ENCODE measurements around the gene OR1A2.

- TF ChIP-seq, protein P1, sequence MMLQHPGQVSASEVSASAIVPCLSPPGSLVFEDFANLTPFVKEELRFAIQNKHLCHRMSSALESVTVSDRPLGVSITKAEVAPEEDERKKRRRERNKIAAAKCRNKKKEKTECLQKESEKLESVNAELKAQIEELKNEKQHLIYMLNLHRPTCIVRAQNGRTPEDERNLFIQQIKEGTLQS (IDR thresholded peaks at IDR 0.05; ENCODE audit: borderline replicate concordance, extremely low read depth, low read depth, low read length), result no peak
- TF ChIP-seq, protein P2, sequence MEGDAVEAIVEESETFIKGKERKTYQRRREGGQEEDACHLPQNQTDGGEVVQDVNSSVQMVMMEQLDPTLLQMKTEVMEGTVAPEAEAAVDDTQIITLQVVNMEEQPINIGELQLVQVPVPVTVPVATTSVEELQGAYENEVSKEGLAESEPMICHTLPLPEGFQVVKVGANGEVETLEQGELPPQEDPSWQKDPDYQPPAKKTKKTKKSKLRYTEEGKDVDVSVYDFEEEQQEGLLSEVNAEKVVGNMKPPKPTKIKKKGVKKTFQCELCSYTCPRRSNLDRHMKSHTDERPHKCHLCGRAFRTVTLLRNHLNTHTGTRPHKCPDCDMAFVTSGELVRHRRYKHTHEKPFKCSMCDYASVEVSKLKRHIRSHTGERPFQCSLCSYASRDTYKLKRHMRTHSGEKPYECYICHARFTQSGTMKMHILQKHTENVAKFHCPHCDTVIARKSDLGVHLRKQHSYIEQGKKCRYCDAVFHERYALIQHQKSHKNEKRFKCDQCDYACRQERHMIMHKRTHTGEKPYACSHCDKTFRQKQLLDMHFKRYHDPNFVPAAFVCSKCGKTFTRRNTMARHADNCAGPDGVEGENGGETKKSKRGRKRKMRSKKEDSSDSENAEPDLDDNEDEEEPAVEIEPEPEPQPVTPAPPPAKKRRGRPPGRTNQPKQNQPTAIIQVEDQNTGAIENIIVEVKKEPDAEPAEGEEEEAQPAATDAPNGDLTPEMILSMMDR (IDR thresholded peaks at IDR 0.05 in 2 of 3, conservative IDR thresholded peaks at IDR 0.05 in 1 of 3; ENCODE audit: control insufficient read depth in 2 of 3, extremely low read depth in 1 of 3, insufficient read depth in 1 of 3, low read depth in 3 of 3, low read length in 3 of 3), result no peak
- TF ChIP-seq REST (IDR thresholded peaks at IDR 0.05; ENCODE audit: low read depth, low read length), result no peak
- TF ChIP-seq ASH2L (IDR thresholded peaks at IDR 0.05; ENCODE audit: borderline replicate concordance, low read depth), result no peak
- no peak for TF ChIP-seq HCFC1 (IDR thresholded peaks at IDR 0.05; ENCODE audit: low read length)
- no peak for TF ChIP-seq EED (IDR thresholded peaks at IDR 0.05; ENCODE audit: low read depth)
- no peak for TF ChIP-seq CBX5 (IDR thresholded peaks at IDR 0.05; ENCODE audit: low read depth)
- TF ChIP-seq YY1 (IDR thresholded peaks at IDR 0.05; ENCODE audit: low read depth, low read length), result no peak
Observed at GRCh38 chr17:3213587-3213986, 16.3 kb downstream of the OR1A2 start.
